OCI-LY3 (cell line): ENCODE data around the gene CITED4.

ENCODE experiments used
- H2AFZ ChIP-seq: fragments of 200-600, 300-600 bp; shearing (Covaris generic); 2 replicates; pipeline ENCODE4 v1.6.0; 2014; ENCODE audit warnings: antibody characterized with exemption, low read depth, low read length
- H3K27ac ChIP-seq: fragments of 200-600, 300-600 bp; sonication (generic); 2 replicates; pipeline ENCODE4 v1.5.1; 2014; ENCODE audit warnings: mild to moderate bottlenecking, low read length, moderate library complexity, mixed read lengths
- H3K27me3 ChIP-seq: fragments of 200-600, 300-600 bp; sonication (generic); 2 replicates; pipeline ENCODE4 v1.6.1; 2014; ENCODE audit warnings: low read depth, low read length, mixed read lengths
- H3K36me3 ChIP-seq: fragments of 200-600, 300-600 bp; sonication (generic); replicated peaks from 2 replicates; pipeline ENCODE3; 2014; ENCODE audit warnings: low read depth, low read length, mixed read lengths
- H3K4me1 ChIP-seq: fragments of 300-600, 200-600 bp; sonication (generic); 2 replicates; pipeline ENCODE4 v1.6.1; 2014; ENCODE audit warnings: low read length, mixed read lengths
- H3K4me2 ChIP-seq: fragments of 200-600, 300-600 bp; sonication (generic); 2 replicates; pipeline ENCODE4 v1.6.1; 2014; ENCODE audit warnings: low read length, mixed read lengths
- H3K4me3 ChIP-seq: fragments of 300-600, 200-600 bp; sonication (generic); 2 replicates; pipeline ENCODE4 v1.5.1; 2014; ENCODE audit warnings: antibody characterized with exemption, mild to moderate bottlenecking, low read length, moderate library complexity
- H3K79me2 ChIP-seq: fragments of 300-600, 200-600 bp; shearing (Covaris generic); 2 replicates; pipeline ENCODE4 v1.6.1; 2014; ENCODE audit warnings: mild to moderate bottlenecking, low read length, mixed read lengths
- H3K9ac ChIP-seq: fragments of 300-600, 200-600 bp; shearing (Covaris generic); 2 replicates; pipeline ENCODE4 v1.6.0; 2014; ENCODE audit warnings: mild to moderate bottlenecking, low read length, moderate library complexity
- H3K9me3 ChIP-seq: fragments of 200-600, 300-600 bp; shearing (Covaris generic); 2 replicates; pipeline ENCODE4 v1.6.1; 2014; ENCODE audit warnings: low read length, mixed read lengths; ENCODE audit not compliant: insufficient read depth
- H4K20me1 ChIP-seq: fragments of 200-600, 300-600 bp; sonication (generic); 2 replicates; pipeline ENCODE4 v1.6.1; 2016; ENCODE audit warnings: low read length, mixed read lengths; ENCODE audit not compliant: insufficient read depth
- CTCF ChIP-seq: fragments of 200-600, 300-600 bp; sonication (generic); IDR thresholded peaks from 2 replicates; pipeline ENCODE4 v1.5.1; 2014; ENCODE audit warnings: antibody characterized with exemption, low read length, low read depth
- EZH2phosphoT487 ChIP-seq: fragments of 200-600 bp; shearing (Covaris generic); IDR thresholded peaks from 2 replicates; pipeline ENCODE4 v1.6.1; 2018; ENCODE audit warnings: antibody characterized with exemption, mixed run types, low read depth

The CITED4 gene

GRCh38 chr1:40823345-40823744, 38.8 kb downstream of the CITED4 start:
- H4K20me1 ChIP-seq, result no peaks in the 10 kb centered on the region
- TF ChIP-seq EZH2phosphoT487, result no peak
- no peak for TF ChIP-seq CTCF

GRCh38 chr1:40822890-40823289, 39.3 kb downstream of the CITED4 start:
- H3K79me2 ChIP-seq, result no peaks in the 10 kb centered on the region
- no peak overlapping the region for H2AFZ ChIP-seq
- no peak overlapping the region for H3K4me2 ChIP-seq
- H3K9ac ChIP-seq, result no peak overlapping the region
- H4K20me1 ChIP-seq, result no peaks in the 10 kb centered on the region
- no peak for TF ChIP-seq EZH2phosphoT487
- TF ChIP-seq CTCF, result no peak
- no peak overlapping the region for H3K27ac ChIP-seq
- H3K9me3 ChIP-seq, result no peaks in the 10 kb centered on the region
- no peak overlapping the region for H3K4me3 ChIP-seq
- H3K4me1 ChIP-seq, result peaks cover 17% of the 10 kb centered on the region
- no peaks in the 10 kb centered on the region for H3K36me3 ChIP-seq
- H3K27me3 ChIP-seq, result no peaks in the 10 kb centered on the region

More at GRCh38 chr1:40823345-40823744, 38.8 kb downstream of the CITED4 start:
- Histone ChIP-seq H3K79me2 (no peaks in the 10 kb centered on the region), H3K4me3 (no peak overlapping the region), H2AFZ (no peak overlapping the region), H3K27me3 (no peaks in the 10 kb centered on the region), H3K36me3 (no peaks in the 10 kb centered on the region), H3K9me3 (no peaks in the 10 kb centered on the region), H3K4me1 (peaks cover 17% of the 10 kb centered on the region), H3K27ac (no peak overlapping the region), H3K9ac (no peak overlapping the region), H3K4me2 (no peak overlapping the region)

DNA sequence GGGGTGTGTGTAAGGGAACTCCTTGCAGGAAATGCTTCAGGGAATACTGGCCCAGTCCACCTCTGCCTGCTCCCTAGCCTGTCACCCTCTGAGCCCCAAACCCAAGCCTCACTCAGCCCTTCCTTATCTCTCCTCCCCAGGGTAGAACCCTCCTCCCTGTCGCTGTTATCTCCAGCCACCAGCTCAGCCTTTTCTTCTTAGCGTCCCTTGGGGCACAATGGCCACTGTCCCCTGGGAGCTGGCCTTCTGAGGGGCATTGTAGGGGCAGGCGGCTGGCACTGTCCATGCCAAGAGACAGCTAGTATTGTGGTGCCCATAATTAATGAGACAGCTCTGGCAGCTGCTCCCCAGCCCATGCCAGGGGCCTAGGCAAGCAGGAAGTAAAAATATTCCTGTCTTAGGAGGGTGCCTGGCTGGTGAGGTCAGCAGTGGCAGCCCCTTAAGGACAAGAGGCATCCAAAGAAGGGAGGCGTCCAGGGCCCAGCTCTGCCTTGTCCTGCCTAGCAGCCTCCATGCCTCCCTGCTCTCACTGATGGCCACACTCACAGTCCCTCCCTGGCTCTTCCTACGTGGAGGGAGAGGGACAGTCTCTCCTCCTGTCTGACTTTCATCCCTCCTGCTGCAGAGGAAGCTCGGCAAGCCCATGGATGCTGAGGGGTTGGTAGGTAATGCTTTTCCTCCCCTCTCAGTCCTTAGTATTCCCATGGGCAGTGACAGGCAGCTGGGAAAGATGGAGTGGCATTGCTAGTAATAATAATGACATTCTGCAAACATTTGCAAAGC, 41.1 kb downstream of the CITED4 start:
- no peak overlapping the region for H2AFZ ChIP-seq
- H3K27ac ChIP-seq, result no peak overlapping the region
- no peak overlapping the region for H3K4me2 ChIP-seq
- H3K4me3 ChIP-seq, result no peak overlapping the region
- H3K9me3 ChIP-seq, result no peaks in the 10 kb centered on the region
- no peaks in the 10 kb centered on the region for H3K36me3 ChIP-seq
- H3K27me3 ChIP-seq, result no peaks in the 10 kb centered on the region
- H4K20me1 ChIP-seq, result no peaks in the 10 kb centered on the region
- no peak overlapping the region for H3K9ac ChIP-seq
- no peaks in the 10 kb centered on the region for H3K79me2 ChIP-seq
- TF ChIP-seq CTCF, result no peak
- no peak for TF ChIP-seq EZH2phosphoT487
- H3K4me1 ChIP-seq, result peaks cover 15% of the 10 kb centered on the region

DNA sequence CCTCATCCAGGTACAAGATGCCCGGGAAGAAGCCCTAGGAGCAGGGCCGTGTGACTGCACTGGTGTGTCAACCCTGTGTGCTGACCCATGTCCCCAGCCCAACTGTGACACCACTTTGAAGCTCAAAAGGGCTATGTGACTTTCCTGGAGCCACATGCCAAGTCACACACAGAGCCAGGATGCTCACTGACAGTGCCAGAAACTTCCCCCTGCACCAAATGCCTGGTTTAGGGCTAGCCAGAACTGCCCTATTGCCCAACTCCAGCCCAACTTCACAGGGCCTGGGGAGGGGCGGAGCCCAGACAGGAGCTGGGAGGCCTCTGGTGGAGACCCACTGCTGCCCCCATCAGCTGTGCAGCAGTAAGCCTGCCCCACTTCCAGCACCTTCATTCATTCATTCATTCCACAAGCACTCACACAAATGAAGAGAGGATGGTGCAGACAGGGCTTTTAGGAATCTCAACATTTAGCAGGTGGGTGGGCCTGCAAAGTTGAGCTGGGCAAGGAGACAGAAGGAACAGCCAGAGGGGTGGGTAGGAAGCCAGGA, 41.8 kb downstream of the CITED4 start:
- H3K79me2 ChIP-seq, result no peaks in the 10 kb centered on the region
- TF ChIP-seq CTCF (no peak), EZH2phosphoT487 (no peak)
- no peaks in the 10 kb centered on the region for H3K27me3 ChIP-seq
- H3K36me3 ChIP-seq, result no peaks in the 10 kb centered on the region
- H3K27ac ChIP-seq, result no peak overlapping the region
- no peak overlapping the region for H3K4me2 ChIP-seq
- H2AFZ ChIP-seq, result no peak overlapping the region
- H3K4me3 ChIP-seq, result no peak overlapping the region
- H3K9me3 ChIP-seq, result no peaks in the 10 kb centered on the region
- H3K4me1 ChIP-seq, result peaks cover 8% of the 10 kb centered on the region
- no peak overlapping the region for H3K9ac ChIP-seq
- H4K20me1 ChIP-seq, result no peaks in the 10 kb centered on the region
